OCI-LY1 (cell line): Measurements from ENCODE around the gene SPATA7.

Source experiments
- CTCF ChIP-seq: fragments of 200-600 bp; sonication (generic), shearing (Covaris generic); IDR thresholded peaks from 2 replicates; pipeline ENCODE4 v1.5.1; 2017; ENCODE audit warnings: mild to moderate bottlenecking, antibody characterized with exemption, low read length, moderate library complexity, mixed read lengths
- EZH2 ChIP-seq: fragments of 200-600 bp; sonication (generic), shearing (Covaris generic); IDR thresholded peaks from 2 replicates; pipeline ENCODE4 v1.8.0; 2017; ENCODE audit warnings: borderline replicate concordance, mixed run types, mild to moderate bottlenecking, antibody characterized with exemption, low read length, moderate library complexity, mixed read lengths

DNA sequence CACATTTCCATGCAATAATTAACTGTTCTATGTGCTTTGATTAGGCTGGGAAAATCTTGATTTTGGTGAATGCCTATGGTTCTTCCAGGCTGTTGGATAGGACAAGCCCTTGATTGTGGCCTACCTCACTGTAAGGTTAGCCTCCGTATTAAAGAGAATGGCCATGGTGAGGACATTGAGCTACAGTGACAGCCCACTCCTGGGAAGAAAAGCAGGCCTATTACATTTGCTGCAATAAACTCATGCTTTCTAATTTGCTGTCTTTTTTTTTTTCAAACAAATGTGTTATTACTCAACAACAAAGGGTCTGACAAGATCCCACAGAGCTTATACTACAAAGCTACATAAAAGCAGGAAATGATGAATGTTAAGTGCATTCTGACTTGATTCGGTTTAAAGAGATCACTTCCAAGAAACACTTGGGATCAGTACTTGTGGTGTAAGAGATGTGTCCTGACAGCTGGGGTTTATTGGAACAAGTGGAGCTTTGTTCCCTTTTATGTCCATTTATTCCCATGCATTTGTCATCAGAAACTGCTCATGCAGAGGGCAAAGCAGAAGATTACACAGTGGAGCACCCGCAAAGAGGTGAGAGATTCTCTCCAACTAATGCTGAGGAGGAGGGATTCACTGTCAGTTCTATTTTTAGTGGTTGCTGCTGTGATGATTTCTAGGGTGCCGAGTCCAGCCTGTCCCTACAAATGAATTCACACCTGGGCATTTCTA is 33.3 kb upstream of the SPATA7 start:
- no peak for TF ChIP-seq EZH2
- TF ChIP-seq CTCF = no peak
